IMR-90 (cell line): Measurements from ENCODE around the gene TEDC2. TPM values are rescaled to one million over a fixed set of nuclear protein-coding genes. Genes with fewer than 3 reads are reported as not detected.

Source experiments
- ATAC-seq: fragments of 200-7000 bp; cut with Tn5 transposase; 2 replicates; pipeline ENCODE4 v1.9.1; 2020; ENCODE audit warnings: low read depth, mild to moderate bottlenecking, moderate library complexity
- BruUV-seq: library from RNA; stranded (reverse); fragments of 400-500 nt; replicated peaks from 2 replicates; lab custom pipeline; 2021; lab: Mats Ljungman, UMichigan
- CTCF ChIA-PET: fragments of 300-600 bp; formaldehyde crosslinking; extraction: SDS; loops from one replicate; lab custom pipeline; 2021; ENCODE audit warnings: antibody characterized with exemption; lab: Yijun Ruan, JAX
- POLR2A ChIA-PET: fragments of 300-600 bp; sonication (Branson Sonifier 250); formaldehyde crosslinking; loops from one replicate; lab custom pipeline; 2022; ENCODE audit warnings: antibody characterized with exemption; ENCODE audit not compliant: unreplicated experiment; lab: Charles Lee
- DNase-seq: peaks from one replicate; pipeline ENCODE4 v3.0.0; 2013
- H2AFZ ChIP-seq: replicated peaks from 2 replicates; pipeline ENCODE3; 2013; ENCODE audit warnings: low read length, mild to moderate bottlenecking; ENCODE audit not compliant: poor library complexity
- H2AK5ac ChIP-seq: 2 replicates; pipeline ENCODE4 v1.6.1; 2013; ENCODE audit warnings: low read depth, low read length, inconsistent platforms
- H2AK9ac ChIP-seq: replicated peaks from 2 replicates; pipeline ENCODE3; 2013; ENCODE audit warnings: mild to moderate bottlenecking, low read depth, low read length, moderate library complexity; ENCODE audit not compliant: poor library complexity
- H2BK120ac ChIP-seq: 2 replicates; pipeline ENCODE4 v1.6.1; 2013; ENCODE audit warnings: low read depth, low read length, inconsistent platforms
- H2BK15ac ChIP-seq: 3 replicates; pipeline ENCODE4 v1.6.1; 2013; ENCODE audit warnings: low read depth, low read length, inconsistent platforms
- H2BK20ac ChIP-seq: 2 replicates; pipeline ENCODE4 v1.6.1; 2013; ENCODE audit warnings: low read depth, mild to moderate bottlenecking, inconsistent platforms, low read length, moderate library complexity
- H2BK5ac ChIP-seq: 2 replicates; pipeline ENCODE4 v1.6.1; 2013; ENCODE audit warnings: mild to moderate bottlenecking, low read depth, low read length, inconsistent platforms; ENCODE audit not compliant: poor library complexity, severe bottlenecking
- H3K14ac ChIP-seq: replicated peaks from 2 replicates; pipeline ENCODE4 v1.6.1; 2013; ENCODE audit warnings: low read depth, low read length, inconsistent platforms
- H3K18ac ChIP-seq: 2 replicates; pipeline ENCODE4 v1.6.1; 2013; ENCODE audit warnings: low read depth, low read length, control low read depth
- H3K23ac ChIP-seq: 2 replicates; pipeline ENCODE4 v1.6.1; 2013; ENCODE audit warnings: low read depth, low read length, inconsistent platforms
- H3K27ac ChIP-seq: 2 replicates; pipeline ENCODE4 v1.5.1; 2013; ENCODE audit warnings: mild to moderate bottlenecking, control low read depth, low read length; ENCODE audit not compliant: insufficient read depth
- H3K27me3 ChIP-seq: 2 replicates; pipeline ENCODE4 v1.6.1; 2013; ENCODE audit warnings: low read length; ENCODE audit not compliant: control insufficient read depth, insufficient read depth
- H3K36me3 ChIP-seq: 2 replicates; pipeline ENCODE4 v1.6.1; 2013; ENCODE audit warnings: low read length, mixed read lengths; ENCODE audit not compliant: control insufficient read depth, insufficient read depth
- H3K4ac ChIP-seq: 2 replicates; pipeline ENCODE4 v1.6.1; 2013; ENCODE audit warnings: low read depth, low read length, inconsistent platforms
- H3K4me1 ChIP-seq: 2 replicates; pipeline ENCODE4 v1.6.1; 2013; ENCODE audit warnings: low read length, mixed read lengths; ENCODE audit not compliant: control insufficient read depth, insufficient read depth
- H3K4me2 ChIP-seq: 2 replicates; pipeline ENCODE4 v1.6.1; 2013; ENCODE audit warnings: low read depth, mild to moderate bottlenecking, control low read depth, low read length, moderate library complexity
- H3K4me3 ChIP-seq: 2 replicates; pipeline ENCODE4 v1.5.1; 2013; ENCODE audit warnings: low read depth, mild to moderate bottlenecking, control low read depth, low read length, moderate library complexity; ENCODE audit not compliant: insufficient read depth
- H3K56ac ChIP-seq: 2 replicates; pipeline ENCODE4 v1.6.1; 2013; ENCODE audit warnings: low read length, inconsistent platforms; ENCODE audit not compliant: insufficient read depth; ENCODE audit errors: extremely low read depth
- H3K79me1 ChIP-seq, 2 experiments: 2 replicates each; pipeline ENCODE4 v1.6.1; 2013; ENCODE audit warnings: low read length in 2 of 2, inconsistent platforms in 1 of 2, low read depth in 1 of 2
- H3K9ac ChIP-seq: 2 replicates; pipeline ENCODE4 v1.6.1; 2013; ENCODE audit warnings: low read depth, low read length, control low read depth
- H3K9me1 ChIP-seq: 2 replicates; pipeline ENCODE4 v1.6.1; 2013; ENCODE audit warnings: low read length, inconsistent platforms; ENCODE audit not compliant: insufficient read depth
- H3K9me3 ChIP-seq: 2 replicates; pipeline ENCODE4 v1.6.1; 2013; ENCODE audit warnings: low read length; ENCODE audit not compliant: control insufficient read depth, insufficient read depth
- H4K20me1 ChIP-seq: 2 replicates; pipeline ENCODE4 v1.6.1; 2013; ENCODE audit warnings: low read length, inconsistent platforms; ENCODE audit not compliant: insufficient read depth
- H4K5ac ChIP-seq: 2 replicates; pipeline ENCODE4 v1.6.1; 2013; ENCODE audit warnings: mild to moderate bottlenecking, low read depth, low read length, control low read depth
- H4K8ac ChIP-seq, 2 experiments: 2 replicates each; pipeline ENCODE4 v1.6.1; 2013; ENCODE audit warnings: low read depth in 2 of 2, low read length in 2 of 2, control low read depth in 1 of 2, inconsistent platforms in 1 of 2
- H4K91ac ChIP-seq: 2 replicates; pipeline ENCODE4 v1.6.1; 2013; ENCODE audit warnings: low read depth, low read length, inconsistent platforms; ENCODE audit not compliant: insufficient read depth
- ELK1 ChIP-seq: fragments of 150-350 bp; IDR thresholded peaks from 2 replicates; pipeline ENCODE4 v1.6.1; 2016; ENCODE audit warnings: low read depth, mild to moderate bottlenecking, low read length, moderate library complexity, borderline replicate concordance
- WGBS, 2 experiments: methylation state at CpG; one replicate each; pipeline versions ENCODE4 v1.1.5 to v1.1.7; 2013; ENCODE audit warnings: missing lambda C conversion rate in 2 of 2; ENCODE audit not compliant: insufficient read length in 1 of 2; ENCODE audit errors: extremely low coverage in 2 of 2; 5-methylcytosine and 5-hydroxymethylcytosine counted together
- dilution Hi-C: fragments of 300-500 bp; cut with HindIII; formaldehyde crosslinking; loops from one replicate; pipeline ENCODE4 v1.14.3; 2018; ENCODE audit warnings: low sequenced_read_pairs; ENCODE audit not compliant: unreplicated experiment
- in situ Hi-C: fragments of 300-500 bp; cut with MboI; formaldehyde crosslinking; loops from 3 replicates; pipeline ENCODE4 v1.14.3; 2019; ENCODE audit warnings: low sequenced_read_pairs, inconsistent platforms, mixed read lengths
- intact Hi-C: fragments of 100-400 bp; cut with micrococcal nuclease; formaldehyde crosslinking; loops from 2 replicates; pipeline ENCODE4 v1.10.0; 2022
- polyA plus RNA-seq, 3 experiments: library from polyadenylated mRNA; depleted of rRNA; stranded (reverse); fragments of >200 nt; gene quantifications; 2 replicates each; pipeline ENCODE4 v1.2.3, GENCODE V29; 2012; ENCODE audit warnings: low replicate concordance in 1 of 3
- total RNA-seq: library from RNA; depleted of rRNA; stranded (reverse); fragments of >200 nt; gene quantifications from 2 replicates; pipeline ENCODE4 v1.2.3, GENCODE V29; 2012

The TEDC2 gene
- total and polyA plus RNA-seq, 2 of the 4 experiments (the other 2 are of a cell fraction) = 3.6 to 7.3 TPM

- no peak for ATAC-seq
- Histone ChIP-seq H4K20me1 (peaks cover 28% of the 10 kb centered on the region), H3K27ac (no peak overlapping the region), H4K8ac (no peak overlapping the region; a peak in 1 of 4 replicates), H2BK5ac (no peak overlapping the region), H2BK20ac (no peak overlapping the region), H3K14ac (no peak overlapping the region), H3K4me2 (no peak overlapping the region), H4K5ac (no peak overlapping the region), H3K9me3 (no peaks in the 10 kb centered on the region), H2BK15ac (no peak overlapping the region), H3K4me1 (peaks cover 16% of the 10 kb centered on the region), H3K18ac (no peak overlapping the region), H3K9me1 (peaks cover 18% of the 10 kb centered on the region), H2AK9ac (peak overlapping the region; percentile 6), H3K36me3 (no peaks in the 10 kb centered on the region), H3K4ac (no peak overlapping the region), H2BK120ac (no peak overlapping the region), H3K79me1 (peaks cover 0 to 35% of the 10 kb centered on the region in 2 experiments; a peak in 2 of 4 replicates), H3K56ac (no peak overlapping the region), H3K9ac (no peak overlapping the region), H3K4me3 (no peak overlapping the region), H3K27me3 (no peaks in the 10 kb centered on the region), H2AK5ac (no peak overlapping the region), H4K91ac (no peak overlapping the region), H2AFZ (peak overlapping the region; percentile 15), H3K23ac (no peak overlapping the region)
- dilution Hi-C loops = no loop called here
- POLR2A ChIA-PET = no interaction called here
- DNase-seq = no peak
- in situ Hi-C loops = no loop called here
- 93% methylated on average over 8 of the region's 17 CpGs; no CpG with 5 or more reads in 1 of the 2 experiments for WGBS, 2 experiments
- no peak for TF ChIP-seq ELK1
- no TSS peak for BruUV-seq
- intact Hi-C loops = no loop called here
- CTCF ChIA-PET = no interaction called here
Measured at GRCh38 chr16:2511996-2512734, 52.3 kb downstream of the TEDC2 start.
